Activated T-cell treated with anti-CD3 and anti-CD28 coated beads, Interleukin-2, amount 50 U/mL, for 72 hours (primary cell): ENCODE results near the gene HMOX1. TPM values are rescaled to one million over a fixed set of nuclear protein-coding genes. Genes with fewer than 3 reads are reported as not detected.
A peak's percentile ranks its signal among the peaks of the same experiment; 100 is the strongest.

Source experiments
- ATAC-seq, 2 donors: fragments of 150-1000 bp; cut with Tn5 transposase; replicated peaks in 1 of 2; 2 replicates each; pipeline ENCODE4 v1.10.0; 2021; ENCODE audit warnings: moderate library complexity in 2 of 2, mild to moderate bottlenecking in 1 of 2
- DNase-seq, 2 donors: peaks; one replicate each; pipeline ENCODE4 v3.0.0; 2021 to 2022; ENCODE audit warnings: mixed read lengths in 1 of 2
- H3K27ac Mint-ChIP-seq: one replicate; pipeline ENCODE4 v1.8.0; 2022; ENCODE audit warnings: mild to moderate bottlenecking, moderate library complexity, mixed read lengths
- H3K27me3 Mint-ChIP-seq: one replicate; pipeline ENCODE4 v1.8.0; 2022; ENCODE audit warnings: low read depth, mixed read lengths
- H3K36me3 Mint-ChIP-seq, 2 donors: one replicate each; pipeline ENCODE4 v1.8.0; 2022; ENCODE audit warnings: mixed read lengths in 2 of 2, mild to moderate bottlenecking in 1 of 2; ENCODE audit not compliant: insufficient read depth in 2 of 2
- H3K4me1 Mint-ChIP-seq: one replicate; pipeline ENCODE4 v1.8.0; 2022; ENCODE audit warnings: low read depth, mixed read lengths
- H3K4me3 Mint-ChIP-seq, 2 donors: one replicate each; pipeline ENCODE4 v1.8.0; 2022; ENCODE audit warnings: mild to moderate bottlenecking in 2 of 2, mixed read lengths in 2 of 2, moderate library complexity in 2 of 2
- H3K9me3 Mint-ChIP-seq, 2 donors: one replicate each; pipeline ENCODE4 v1.8.0; 2022; ENCODE audit warnings: mixed read lengths in 2 of 2
- total RNA-seq, 2 donors: library from RNA; stranded (reverse); gene quantifications; one replicate each; pipeline ENCODE4 v1.2.3, GENCODE V29; 2022

Gene HMOX1, protein sequence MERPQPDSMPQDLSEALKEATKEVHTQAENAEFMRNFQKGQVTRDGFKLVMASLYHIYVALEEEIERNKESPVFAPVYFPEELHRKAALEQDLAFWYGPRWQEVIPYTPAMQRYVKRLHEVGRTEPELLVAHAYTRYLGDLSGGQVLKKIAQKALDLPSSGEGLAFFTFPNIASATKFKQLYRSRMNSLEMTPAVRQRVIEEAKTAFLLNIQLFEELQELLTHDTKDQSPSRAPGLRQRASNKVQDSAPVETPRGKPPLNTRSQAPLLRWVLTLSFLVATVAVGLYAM
- under 1 TPM; 0.34 to 0.76 TPM for total RNA-seq

DNA sequence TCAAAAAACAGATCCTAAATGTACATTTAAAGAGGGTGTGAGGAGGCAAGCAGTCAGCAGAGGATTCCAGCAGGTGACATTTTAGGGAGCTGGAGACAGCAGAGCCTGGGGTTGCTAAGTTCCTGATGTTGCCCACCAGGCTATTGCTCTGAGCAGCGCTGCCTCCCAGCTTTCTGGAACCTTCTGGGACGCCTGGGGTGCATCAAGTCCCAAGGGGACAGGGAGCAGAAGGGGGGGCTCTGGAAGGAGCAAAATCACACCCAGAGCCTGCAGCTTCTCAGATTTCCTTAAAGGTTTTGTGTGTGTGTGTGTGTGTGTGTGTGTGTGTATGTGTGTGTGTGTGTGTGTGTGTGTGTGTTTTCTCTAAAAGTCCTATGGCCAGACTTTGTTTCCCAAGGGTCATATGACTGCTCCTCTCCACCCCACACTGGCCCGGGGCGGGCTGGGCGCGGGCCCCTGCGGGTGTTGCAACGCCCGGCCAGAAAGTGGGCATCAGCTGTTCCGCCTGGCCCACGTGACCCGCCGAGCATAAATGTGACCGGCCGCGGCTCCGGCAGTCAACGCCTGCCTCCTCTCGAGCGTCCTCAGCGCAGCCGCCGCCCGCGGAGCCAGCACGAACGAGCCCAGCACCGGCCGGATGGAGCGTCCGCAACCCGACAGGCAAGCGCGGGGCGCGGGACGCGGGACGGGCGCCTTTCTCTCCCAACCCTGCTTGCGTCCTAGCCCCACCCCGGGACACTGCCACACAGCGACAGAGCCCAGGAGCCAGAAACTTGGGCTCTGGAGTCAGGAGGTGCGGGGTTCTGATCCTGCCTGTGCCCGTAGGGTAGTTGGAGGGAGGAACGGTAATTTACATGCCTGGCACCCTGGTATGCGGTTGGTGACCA is at the start of gene HMOX1:
Gene HMOX1 (plus strand): TSS at position 560 of the 887 bp plus-strand sequence. CDS start 78 bp downstream, at position 638.
- H3K27ac Mint-ChIP-seq, result no peak within 1 kb of the TSS
- H3K27me3 Mint-ChIP-seq, result peaks cover 40% of the 10 kb centered on the region
- no peaks in the 10 kb centered on the region for H3K36me3 Mint-ChIP-seq
- DNase-seq (peak; percentile 72 to 78), ATAC-seq (peak; percentile 92)
- peaks cover 13% of the 10 kb centered on the region for H3K4me1 Mint-ChIP-seq
- H3K4me3 Mint-ChIP-seq, result peak within 1 kb of the TSS; percentile 72 to 75
- H3K9me3 Mint-ChIP-seq, result no peaks in the 10 kb centered on the region

DNA sequence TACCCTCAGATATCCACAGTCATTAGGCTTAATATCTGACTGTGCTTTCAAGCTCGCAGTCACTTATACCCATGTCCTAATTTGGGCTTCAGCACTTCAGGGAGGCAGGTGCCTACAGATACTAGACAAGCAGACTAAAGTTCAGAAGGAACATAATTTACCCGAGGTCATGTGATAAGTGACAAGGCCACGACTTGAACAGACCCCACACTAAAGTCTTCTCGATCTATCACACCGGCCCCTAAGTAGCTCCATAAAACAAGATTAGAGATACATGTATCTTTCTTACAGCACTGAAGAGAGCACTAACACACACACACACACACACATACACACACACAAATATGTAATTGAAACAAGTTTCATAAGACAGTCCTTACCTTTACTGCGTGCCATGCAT is 48.6 kb upstream of the HMOX1 start:
- Mint-ChIP-seq H3K36me3 (peaks cover 0 to 3% of the 10 kb centered on the region in 2 donors), H3K27me3 (no peaks in the 10 kb centered on the region), H3K4me3 (no peak overlapping the region), H3K4me1 (peaks cover 36% of the 10 kb centered on the region), H3K9me3 (no peaks in the 10 kb centered on the region), H3K27ac (no peak overlapping the region)
- ATAC-seq (no peak), DNase-seq (no peak)

DNA sequence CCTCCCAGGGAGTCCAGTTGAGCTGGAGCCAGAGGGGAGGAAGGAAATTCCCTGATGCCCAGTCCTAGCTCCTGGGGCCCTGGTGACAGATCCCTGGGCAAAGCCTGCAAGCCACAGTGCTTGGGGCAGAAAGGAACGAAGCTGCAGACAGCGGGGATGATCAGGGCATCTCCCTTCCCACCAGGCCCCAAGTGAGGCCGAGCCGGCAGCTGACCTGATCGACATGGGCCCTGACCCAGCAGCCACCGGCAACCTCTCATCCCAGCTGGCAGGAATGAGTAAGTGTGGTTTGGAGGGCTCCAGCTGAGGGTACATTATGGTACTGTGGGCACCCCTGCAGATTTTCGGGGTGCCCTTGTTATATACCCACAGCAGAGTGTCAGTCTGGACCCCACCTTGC is 47.7 kb upstream of the HMOX1 start:
- Mint-ChIP-seq H3K4me3 (no peak overlapping the region), H3K9me3 (no peaks in the 10 kb centered on the region), H3K27me3 (no peaks in the 10 kb centered on the region), H3K27ac (no peak overlapping the region), H3K4me1 (peaks cover 36% of the 10 kb centered on the region), H3K36me3 (peaks cover 2 to 3% of the 10 kb centered on the region in 2 donors)
- ATAC-seq (no peak), DNase-seq (no peak)

DNA sequence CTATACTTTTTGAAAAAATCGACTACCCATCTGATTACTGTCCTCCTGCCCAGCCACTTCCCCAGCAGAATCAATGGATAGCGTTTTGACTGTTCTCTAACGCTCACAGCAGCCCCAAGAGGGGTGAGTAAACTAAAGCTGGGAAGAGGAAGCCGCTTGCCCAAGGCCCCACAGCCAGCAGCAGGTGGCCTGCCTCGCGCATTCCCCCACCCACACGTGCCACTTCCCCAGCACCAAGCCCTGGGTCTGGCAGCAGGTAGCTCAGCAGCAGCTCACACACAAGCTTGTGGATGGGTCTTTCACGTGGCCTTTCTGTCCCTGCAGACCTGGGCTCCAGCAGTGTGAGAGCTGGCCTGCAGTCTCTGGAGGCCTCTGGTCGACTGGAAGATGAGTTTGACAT is 46.9 kb upstream of the HMOX1 start:
- H3K9me3 Mint-ChIP-seq, result no peaks in the 10 kb centered on the region

DNA sequence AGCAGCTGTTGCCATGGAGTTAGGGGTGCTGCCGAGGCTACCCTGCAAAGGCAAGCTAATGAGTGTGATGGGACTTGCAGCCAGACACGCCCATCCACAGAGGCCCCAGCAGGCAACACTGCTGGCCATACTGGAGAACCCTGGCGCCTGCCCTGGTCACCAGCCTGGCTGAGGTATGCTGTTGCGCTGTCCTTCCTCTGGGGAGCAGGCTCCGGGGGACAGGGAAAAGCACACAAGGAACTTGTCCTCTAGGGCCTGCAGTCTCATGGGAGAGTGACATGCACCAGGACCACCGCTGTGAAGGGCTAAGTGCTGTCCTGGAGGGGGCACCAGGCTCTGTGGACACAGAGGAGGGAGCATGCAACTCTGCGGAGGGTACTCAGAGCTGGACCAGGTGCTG is 45.4 kb upstream of the HMOX1 start:
- Mint-ChIP-seq H3K27ac (no peak overlapping the region), H3K27me3 (no peaks in the 10 kb centered on the region), H3K36me3 (peaks cover 3% of the 10 kb centered on the region in 2 donors), H3K4me3 (no peak overlapping the region), H3K9me3 (no peaks in the 10 kb centered on the region), H3K4me1 (peaks cover 19% of the 10 kb centered on the region)
- DNase-seq (no peak), ATAC-seq (no peak)

More for the DNA sequence above, 46.9 kb upstream of the HMOX1 start:
- Mint-ChIP-seq H3K27ac (no peak overlapping the region), H3K4me1 (peaks cover 34% of the 10 kb centered on the region), H3K4me3 (peak overlapping the region in 1 of 2 donors; percentile 15), H3K36me3 (peaks cover 2 to 3% of the 10 kb centered on the region in 2 donors), H3K27me3 (no peaks in the 10 kb centered on the region)
- DNase-seq (no peak), ATAC-seq (peak; percentile 36)

DNA sequence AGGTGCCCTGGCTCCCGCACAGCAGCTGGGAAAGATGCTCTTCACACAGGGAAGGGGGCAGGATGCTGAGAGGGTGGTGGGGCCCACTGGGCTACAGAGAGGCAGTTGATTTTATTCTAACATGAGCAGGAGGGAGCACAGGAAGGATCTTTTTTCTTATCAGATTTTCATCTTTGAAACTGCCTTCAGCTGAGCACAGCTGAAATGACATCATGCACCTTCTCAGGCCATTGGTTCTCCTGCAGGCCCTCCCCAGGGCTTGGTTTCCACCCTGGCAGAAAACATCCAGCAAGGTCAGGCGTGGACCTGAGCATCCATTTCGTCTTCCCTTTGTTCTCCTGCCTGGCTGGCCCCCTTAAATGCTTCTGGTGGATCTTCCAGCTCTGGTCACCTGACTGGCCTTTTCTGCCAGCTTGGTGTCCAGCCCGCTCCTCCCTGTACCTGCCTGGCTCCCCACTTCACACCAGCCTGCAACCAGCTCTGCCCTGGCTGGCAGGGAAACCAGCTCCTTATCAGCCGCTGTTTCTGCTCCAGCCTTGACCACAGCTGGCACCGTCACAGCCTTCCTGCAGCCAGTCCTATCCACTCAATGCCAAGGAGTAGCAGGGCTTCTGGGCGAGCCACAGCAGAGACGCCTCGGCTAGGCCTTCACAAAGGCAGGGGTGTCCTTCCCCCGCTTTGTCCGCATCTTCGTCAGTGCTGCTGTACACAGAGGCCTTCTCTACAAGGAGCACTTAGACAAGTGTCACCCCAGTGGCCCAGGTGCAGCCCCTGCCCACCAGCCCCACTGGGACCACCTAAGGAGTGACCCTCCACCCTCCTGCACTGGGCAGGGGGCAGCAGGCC is 44.7 kb upstream of the HMOX1 start:
- Mint-ChIP-seq H3K27me3 (no peaks in the 10 kb centered on the region), H3K4me3 (no peak overlapping the region), H3K9me3 (no peaks in the 10 kb centered on the region), H3K36me3 (peaks cover 3 to 6% of the 10 kb centered on the region in 2 donors), H3K4me1 (peaks cover 16% of the 10 kb centered on the region), H3K27ac (no peak overlapping the region)
- no peak for DNase-seq
- ATAC-seq, result no peak

DNA sequence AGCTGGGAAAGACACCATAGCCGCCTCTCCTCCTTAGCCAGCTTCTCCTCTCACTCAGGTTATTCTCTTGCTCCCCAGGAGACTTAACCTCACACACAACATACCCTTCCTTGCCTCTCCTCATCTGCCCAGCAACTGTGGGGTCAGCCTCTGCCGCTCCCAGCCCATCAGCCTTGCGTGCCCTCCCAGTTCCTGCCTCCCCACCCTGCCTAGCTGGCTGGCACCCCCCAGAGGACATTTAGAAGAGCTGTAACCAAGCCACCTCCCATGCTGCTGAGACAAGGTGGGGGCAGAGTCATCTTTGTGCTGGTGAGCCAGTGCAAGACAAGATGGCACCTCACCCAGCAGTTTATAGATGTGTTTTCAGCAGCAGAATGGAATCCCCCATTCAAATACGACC is 43.0 kb upstream of the HMOX1 start:
- Mint-ChIP-seq H3K9me3 (no peaks in the 10 kb centered on the region), H3K4me3 (no peak overlapping the region), H3K4me1 (peaks cover 16% of the 10 kb centered on the region), H3K36me3 (peaks cover 3 to 5% of the 10 kb centered on the region in 2 donors), H3K27ac (no peak overlapping the region), H3K27me3 (no peaks in the 10 kb centered on the region)
- ATAC-seq, result peak in 1 of 2 donors; percentile 36
- no peak for DNase-seq

DNA sequence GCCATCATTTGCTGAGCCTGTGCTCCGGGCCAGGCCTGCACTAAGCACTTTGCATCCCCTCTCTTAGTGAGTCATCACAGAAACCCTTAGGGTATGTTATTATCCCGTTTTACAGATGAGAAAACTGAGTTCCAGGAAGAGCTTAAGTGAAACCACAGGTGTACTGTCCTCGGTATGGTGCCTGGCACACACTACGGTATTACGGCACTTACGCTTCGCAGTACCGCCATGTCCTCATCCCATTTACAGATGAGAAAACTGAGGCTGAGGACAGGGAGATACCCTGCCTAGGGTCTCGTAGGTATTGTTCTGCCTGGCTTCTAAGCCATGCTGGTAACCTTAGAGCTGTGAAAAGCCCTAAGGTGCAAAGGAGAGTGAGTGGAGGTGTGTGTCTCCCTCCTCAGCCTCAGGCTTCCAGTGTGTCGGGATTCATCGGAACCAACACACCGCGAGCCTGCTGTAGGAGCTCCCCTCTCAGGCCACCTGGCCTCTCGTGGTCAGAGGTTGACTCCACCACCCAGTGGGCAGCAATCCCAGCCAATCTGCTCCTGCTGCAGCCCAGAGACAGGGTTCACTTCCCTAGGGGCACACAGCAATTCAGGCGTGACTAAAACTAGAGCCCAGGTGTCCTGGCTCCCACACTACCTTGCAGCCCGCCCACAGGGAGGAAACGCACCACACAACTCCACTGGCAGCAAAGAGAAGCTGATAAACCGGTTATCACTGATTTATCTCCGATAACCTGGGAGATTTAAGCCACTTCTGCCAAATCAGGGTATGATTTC is 39.6 kb upstream of the HMOX1 start:
- no peaks in the 10 kb centered on the region for H3K9me3 Mint-ChIP-seq
- H3K4me3 Mint-ChIP-seq, result no peak overlapping the region
- H3K36me3 Mint-ChIP-seq, result peaks cover 3 to 5% of the 10 kb centered on the region in 2 donors
- no peak for ATAC-seq
- H3K27ac Mint-ChIP-seq, result no peak overlapping the region
- no peaks in the 10 kb centered on the region for H3K4me1 Mint-ChIP-seq
- DNase-seq, result no peak
- H3K27me3 Mint-ChIP-seq, result no peaks in the 10 kb centered on the region

DNA sequence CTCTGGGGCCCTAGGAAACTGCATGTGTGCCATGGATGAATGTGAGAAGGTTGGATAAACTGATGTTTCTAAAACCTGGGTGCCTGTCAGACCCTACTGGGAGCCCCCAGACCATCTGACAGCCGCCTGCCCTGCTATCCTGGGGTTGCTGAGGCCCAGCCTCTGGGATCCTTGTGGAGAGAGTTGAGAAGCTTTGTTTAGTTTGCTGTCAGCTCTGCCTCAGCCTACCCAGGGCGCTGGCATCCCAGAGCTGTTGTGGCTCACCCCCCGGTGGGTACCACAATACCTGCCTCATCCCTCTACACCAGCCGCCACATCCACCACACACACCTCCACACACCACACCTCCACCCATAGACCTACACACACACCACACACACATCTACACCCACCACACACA is 38.5 kb upstream of the HMOX1 start:
- no peak for ATAC-seq
- H3K36me3 Mint-ChIP-seq, result peaks cover 3 to 5% of the 10 kb centered on the region in 2 donors

DNA sequence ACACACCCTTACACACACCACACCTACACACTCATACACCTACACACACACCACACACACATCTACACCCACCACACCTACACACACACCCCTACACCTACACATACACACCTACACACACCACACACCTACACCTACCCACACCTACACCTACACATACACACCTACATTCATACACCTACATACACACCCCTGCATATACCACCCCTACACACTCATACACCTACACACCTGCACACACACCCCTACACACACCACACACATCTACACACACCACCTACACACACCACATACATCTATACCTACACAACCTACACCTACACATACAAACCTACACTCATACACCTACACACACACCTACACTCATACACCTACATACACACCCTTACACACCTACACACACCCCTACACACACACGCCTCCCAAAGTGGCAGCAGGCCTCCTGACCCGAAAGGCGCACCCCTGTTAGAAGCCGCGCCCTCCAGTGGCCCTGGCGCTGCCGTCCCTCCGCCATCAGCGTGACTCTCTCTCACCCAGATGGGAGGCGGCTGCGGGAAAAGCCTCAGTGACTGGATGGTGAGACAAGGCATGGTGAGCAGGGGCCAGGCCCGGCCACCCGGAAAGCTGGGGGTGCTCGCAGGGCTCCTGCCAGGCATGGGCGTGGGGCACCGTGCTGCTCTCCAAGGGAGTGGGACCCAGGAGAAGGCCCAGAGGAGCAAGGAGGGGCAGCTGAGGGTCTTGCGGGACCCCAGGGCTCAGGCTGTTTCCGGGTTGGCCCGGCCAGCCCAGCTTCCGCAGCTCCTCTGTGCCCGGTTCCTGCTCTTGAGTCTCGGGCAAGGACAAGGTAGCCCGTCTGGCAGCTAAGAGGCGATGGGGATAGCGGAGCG is 37.0 kb upstream of the HMOX1 start:
- Mint-ChIP-seq H3K27me3 (no peaks in the 10 kb centered on the region), H3K4me3 (no peak overlapping the region), H3K27ac (no peak overlapping the region), H3K36me3 (peaks cover 3 to 4% of the 10 kb centered on the region in 2 donors), H3K9me3 (no peaks in the 10 kb centered on the region), H3K4me1 (no peaks in the 10 kb centered on the region)
- DNase-seq (no peak), ATAC-seq (no peak)

More for the DNA sequence above, 38.5 kb upstream of the HMOX1 start:
- no peak for DNase-seq
- Mint-ChIP-seq H3K4me3 (no peak overlapping the region), H3K4me1 (no peaks in the 10 kb centered on the region), H3K27ac (no peak overlapping the region), H3K27me3 (no peaks in the 10 kb centered on the region), H3K9me3 (no peaks in the 10 kb centered on the region)

DNA sequence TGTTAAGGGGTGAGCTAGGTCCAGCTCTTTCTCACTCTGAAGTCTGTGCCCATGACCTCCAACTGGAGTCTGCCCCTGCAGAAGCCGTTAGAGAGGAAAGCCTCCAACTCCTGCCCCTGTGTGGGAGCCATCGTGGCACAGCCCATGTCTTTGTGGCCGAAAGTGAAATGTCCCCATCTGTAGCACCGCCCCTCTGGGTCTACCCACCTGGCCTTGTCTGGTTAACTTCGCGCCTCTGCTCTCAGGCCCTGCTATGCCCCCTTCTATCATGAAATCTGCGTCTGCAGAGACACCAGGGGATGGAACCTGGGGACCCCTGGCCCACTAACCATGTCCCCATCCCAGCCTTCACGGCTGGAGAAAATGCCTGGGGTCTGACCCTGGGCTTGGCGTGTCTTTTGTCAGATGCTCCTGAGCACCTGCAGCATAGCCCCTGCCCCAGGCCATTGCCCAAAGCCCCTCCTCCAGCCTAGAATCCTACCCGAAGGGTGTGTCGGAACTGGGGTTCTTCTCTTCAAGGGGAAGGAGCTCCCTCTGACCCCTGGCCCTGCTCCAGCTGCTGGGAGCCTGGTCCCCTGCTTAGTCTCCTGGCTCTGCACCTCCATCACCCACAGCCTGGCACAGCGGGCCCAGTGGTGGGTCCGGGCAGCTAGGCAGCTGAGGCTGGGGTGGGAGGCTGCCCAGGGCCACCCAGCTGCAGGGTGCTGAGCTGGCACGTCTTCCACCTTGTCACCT is 35.8 kb upstream of the HMOX1 start:
- ATAC-seq (no peak), DNase-seq (no peak)
- Mint-ChIP-seq H3K4me3 (no peak overlapping the region), H3K36me3 (peaks cover 2 to 3% of the 10 kb centered on the region in 2 donors), H3K27me3 (no peaks in the 10 kb centered on the region), H3K27ac (no peak overlapping the region), H3K9me3 (no peaks in the 10 kb centered on the region), H3K4me1 (no peaks in the 10 kb centered on the region)
